GM21576 (cell line): ENCODE results near the gene PDE4DIP.
"Not testable (repeated sequence)": the region's sequence is repeated elsewhere in the genome, so short reads cannot be mapped to it uniquely, and the experiment has no call there.

Experiments
- ATAC-seq: cut with Tn5 transposase; IDR thresholded peaks from one replicate; pipeline ENCODE4 v1.9.1; 2021; ENCODE audit warnings: mild to moderate bottlenecking, moderate library complexity; ENCODE audit not compliant: unreplicated experiment

PDE4DIP gene

DNA sequence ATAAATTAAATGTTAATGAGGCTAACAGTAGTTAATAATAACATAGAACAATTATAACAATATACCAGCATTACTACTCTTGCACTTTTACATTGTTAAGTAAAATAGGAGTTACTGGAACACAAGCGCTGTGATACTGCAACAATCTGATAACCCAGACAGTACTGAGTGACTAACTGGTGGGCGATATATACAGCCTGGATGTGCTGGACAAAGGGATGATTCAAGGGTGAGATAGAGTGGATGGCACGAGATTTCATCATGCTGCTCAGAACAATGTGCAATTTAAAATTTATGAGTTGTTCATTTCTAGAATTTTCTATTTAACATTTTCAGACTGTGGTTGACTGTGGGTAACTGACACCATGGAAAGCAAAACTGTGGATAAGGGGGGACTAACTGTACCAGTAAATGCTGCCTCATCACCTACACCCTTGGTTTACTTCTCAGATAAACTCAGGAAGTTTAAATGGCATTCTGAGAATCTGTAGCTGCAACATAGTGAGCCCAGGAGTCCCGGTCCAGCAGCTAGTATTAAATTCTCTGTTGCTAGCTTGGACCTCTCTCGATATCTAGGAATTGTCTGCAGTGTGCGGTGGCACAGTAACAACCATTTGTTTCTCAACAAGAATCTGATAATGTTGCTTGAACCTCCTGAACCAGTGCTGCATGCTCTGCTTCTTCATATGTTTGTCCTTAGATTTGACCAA, 24.9 kb downstream of the PDE4DIP start:
- ATAC-seq, result not testable (repeated sequence)

DNA sequence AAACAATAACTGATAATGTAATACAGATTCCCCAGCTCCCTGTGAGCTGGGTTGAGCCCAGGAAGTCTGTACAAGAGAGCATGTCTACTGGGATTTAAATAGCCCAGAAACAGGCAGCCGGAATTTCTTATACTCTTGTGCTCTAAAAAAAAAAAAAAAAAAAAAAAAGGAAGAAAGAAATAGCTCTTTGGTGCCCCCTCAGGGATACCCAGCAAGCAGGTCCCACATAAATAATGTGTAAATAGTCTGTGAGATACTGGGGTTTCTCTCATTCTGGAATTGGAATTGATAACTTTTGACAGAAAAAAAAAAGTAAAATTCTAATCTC, 25.4 kb downstream of the PDE4DIP start:
- not testable (repeated sequence) for ATAC-seq

DNA sequence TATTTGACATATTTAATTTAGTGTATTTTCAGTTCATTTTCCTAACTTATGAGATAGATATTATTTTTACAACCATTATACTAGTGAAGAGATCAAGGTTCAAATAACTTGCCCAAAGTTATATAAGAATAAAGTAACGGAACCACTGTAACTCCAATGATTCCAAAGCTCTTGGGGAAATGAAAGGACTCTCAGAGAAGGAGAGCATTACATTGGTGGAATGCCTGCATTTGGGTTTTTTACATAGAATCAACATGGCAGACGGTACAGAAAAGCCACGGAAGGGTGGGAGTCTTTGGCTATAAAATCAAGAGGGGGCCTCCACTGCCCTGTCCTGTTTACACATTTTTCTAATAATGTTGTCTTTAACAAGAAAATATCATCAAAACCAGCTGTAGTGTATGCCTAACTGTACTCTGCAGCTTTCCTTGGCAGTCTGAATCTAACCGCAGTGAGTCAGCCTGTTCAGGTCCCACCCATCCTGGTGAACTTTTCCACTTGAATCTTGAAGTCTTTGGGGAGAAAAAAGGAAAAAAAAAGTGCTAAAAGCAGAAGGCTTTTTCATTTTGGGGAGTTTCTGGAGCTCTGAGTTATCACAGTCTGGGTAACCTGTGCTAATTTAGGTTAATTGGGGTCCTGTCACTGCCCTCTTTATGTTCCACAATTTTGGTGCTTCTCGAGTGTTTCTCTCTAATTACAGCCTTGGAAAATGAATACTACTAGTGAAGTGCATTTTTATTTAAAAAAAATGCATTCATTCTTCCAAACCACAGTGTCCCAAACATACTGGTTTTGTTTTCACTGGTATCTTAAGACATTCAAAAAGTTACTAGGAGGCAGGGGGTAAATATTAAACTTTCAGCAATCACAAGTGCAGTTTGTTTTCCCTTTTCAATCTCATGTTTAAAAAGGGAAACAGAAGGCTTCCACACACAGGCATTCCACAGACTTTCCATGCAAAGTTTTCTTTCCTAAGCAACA, 30.5 kb downstream of the PDE4DIP start:
- not testable (repeated sequence) for ATAC-seq

DNA sequence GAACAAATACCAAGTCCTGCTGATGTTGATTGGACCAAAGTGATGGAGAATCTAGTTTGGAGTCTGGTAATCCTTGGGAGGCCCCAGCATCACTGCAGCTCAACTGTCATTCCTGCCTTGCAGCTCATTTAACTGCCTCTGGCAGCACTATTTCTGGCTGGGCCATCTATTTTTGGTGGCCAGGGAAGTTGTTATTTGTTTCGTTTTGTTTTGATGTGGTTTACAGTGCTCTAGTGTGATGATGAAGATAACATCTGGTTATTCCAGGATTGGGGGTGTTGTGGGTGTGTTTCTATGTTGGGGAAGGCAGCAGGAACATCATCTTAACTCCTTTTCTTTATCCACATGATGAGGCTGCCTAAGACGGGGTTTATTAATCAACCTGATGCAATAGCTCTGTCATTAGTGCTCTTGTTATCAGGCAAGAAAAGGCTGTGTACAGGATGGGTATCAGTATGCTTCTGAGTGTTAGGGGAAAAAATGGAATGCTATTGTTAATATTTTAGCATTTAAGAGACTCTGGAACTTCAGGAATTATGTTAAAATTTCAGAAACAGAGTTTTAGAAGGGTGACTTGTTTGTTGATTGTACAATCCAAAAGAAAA, 35.7 kb downstream of the PDE4DIP start:
- ATAC-seq, result not testable (repeated sequence)

DNA sequence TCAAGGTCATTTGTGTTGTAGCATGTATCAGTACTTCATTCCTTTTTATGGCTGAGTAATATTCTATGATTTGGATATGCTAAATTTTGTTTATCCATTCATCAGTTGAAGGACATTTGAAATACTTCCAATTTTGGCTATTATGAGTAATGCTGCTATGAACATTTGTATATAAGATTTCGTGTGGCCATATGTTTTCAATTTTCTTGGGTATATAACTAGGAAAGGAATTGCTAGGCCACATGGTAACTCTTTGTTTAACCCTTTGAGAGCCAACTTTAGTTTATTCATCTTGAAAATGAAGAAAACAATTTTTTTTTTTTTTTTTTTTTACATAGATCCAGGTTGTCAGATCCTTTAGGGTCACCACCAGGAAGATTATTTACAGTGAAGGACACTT, 37.0 kb downstream of the PDE4DIP start:
- not testable (repeated sequence) for ATAC-seq

DNA sequence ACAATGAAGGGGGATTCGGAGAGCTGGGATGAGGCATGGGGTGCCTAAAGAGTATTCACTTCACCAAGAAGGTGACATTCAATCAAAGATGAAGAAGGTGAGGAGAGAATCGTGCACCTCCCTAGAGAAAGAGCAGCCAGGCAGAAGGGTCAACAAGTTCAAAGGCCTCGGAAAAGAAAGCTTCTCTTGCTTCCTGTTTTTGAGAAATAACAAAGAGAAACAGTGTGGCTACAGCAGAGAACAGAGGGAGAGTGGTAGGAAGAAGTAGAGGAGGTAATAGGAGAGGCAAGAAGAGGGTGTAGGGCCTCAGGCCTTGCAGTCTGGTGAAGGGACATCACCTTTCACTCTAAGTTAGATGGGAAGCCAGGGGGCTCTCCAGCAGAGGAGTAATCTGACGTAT, 41.0 kb downstream of the PDE4DIP start:
- ATAC-seq, result not testable (repeated sequence)

DNA sequence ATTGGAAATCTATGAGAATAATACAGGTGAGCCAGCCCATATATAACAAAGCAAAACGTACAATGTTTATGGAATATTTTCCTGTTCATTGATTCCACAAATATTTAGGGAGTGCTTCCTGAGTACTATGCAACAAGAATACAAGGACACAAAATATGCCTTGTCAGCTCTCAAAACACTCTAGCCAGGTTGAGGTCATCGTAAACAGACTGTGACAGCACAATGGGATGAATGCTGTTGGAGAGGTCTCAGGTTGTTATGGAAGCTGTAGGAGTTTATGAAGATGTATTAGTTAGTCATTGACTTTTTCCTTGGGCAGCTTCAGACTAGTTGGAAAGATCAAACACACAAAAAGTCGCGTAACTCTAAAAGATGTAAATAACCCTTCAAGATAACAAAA, 42.1 kb downstream of the PDE4DIP start:
- ATAC-seq, result not testable (repeated sequence)

DNA sequence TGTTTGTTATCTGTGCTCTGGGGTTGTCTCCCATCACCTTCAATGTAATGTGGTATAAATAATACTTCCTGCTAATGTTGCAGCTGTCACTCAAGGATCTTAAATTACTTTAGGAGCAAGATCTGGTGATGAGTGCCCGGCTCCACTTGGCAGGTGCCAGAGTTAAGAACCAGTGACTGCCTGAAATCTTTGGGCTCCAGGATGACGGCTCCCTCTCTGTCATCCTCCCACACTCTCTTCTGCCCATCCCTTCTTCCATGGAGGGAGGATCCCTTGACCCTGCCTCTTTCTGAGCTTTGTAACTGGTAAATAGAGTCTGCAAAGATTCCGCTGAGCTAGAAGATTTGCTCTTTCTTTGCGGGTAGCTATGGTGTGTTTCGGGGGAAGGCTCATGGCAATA, 44.4 kb downstream of the PDE4DIP start:
- not testable (repeated sequence) for ATAC-seq

DNA sequence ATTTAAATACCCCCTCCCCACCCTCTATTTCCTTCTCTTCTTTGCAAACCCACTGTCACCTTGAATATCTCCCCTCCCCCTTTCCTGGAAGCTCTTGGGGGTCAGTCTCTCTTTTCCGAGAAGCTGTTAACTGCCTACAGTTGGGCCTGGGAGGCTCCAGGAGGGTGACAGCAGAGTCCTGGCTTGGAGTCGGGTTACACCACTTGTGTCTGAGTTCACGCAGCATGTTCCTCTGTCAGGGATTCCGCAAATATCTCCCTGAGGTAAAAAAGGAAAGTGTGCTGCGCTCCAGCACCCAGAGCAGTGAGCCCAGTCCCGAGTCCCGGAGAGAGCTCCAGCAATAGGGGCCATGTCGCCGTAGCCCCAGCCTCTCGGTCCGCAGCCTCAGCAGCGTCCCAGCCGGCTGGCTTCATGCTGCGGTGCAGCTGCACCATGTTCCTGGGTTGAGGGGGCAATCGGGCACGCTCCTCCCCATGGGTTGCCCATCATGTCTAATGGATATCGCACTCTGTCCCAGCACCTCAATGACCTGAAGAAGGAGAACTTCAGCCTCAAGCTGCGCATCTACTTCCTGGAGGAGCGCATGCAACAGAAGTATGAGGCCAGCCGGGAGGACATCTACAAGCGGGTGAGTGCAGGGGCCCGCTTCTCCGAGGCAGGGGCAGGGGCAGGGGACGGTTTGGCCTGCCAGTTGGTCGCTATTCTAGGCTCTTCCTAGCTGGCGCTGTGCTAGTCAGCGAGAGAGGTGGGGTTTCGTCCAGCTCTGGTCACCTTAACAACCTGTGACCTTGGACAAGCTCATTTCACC, 45.2 kb downstream of the PDE4DIP start:
- not testable (repeated sequence) for ATAC-seq

DNA sequence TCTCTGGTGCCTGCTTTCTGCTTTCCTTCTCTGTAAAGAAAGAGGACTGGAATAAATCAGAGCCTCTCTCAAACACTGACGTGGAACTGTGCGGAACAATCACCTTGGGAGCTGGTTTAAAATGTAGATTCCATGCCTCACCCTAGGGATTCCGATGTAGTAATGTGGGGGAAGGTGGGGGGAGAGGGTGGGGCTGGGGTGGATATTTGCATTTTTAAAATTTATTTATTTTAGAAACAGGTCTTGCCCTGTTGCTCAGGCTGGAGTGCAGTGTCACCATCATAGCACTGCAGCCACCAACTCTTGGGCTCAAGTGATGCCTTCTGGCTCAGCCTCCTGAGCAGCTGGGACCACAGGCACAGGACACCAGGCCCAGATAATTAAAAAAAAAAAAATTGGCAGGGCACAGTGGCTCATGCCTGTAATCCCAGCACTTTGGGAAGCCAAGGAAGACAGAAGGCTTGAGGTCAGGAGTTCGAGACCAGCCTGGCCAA, 45.9 kb downstream of the PDE4DIP start:
- not testable (repeated sequence) for ATAC-seq

DNA sequence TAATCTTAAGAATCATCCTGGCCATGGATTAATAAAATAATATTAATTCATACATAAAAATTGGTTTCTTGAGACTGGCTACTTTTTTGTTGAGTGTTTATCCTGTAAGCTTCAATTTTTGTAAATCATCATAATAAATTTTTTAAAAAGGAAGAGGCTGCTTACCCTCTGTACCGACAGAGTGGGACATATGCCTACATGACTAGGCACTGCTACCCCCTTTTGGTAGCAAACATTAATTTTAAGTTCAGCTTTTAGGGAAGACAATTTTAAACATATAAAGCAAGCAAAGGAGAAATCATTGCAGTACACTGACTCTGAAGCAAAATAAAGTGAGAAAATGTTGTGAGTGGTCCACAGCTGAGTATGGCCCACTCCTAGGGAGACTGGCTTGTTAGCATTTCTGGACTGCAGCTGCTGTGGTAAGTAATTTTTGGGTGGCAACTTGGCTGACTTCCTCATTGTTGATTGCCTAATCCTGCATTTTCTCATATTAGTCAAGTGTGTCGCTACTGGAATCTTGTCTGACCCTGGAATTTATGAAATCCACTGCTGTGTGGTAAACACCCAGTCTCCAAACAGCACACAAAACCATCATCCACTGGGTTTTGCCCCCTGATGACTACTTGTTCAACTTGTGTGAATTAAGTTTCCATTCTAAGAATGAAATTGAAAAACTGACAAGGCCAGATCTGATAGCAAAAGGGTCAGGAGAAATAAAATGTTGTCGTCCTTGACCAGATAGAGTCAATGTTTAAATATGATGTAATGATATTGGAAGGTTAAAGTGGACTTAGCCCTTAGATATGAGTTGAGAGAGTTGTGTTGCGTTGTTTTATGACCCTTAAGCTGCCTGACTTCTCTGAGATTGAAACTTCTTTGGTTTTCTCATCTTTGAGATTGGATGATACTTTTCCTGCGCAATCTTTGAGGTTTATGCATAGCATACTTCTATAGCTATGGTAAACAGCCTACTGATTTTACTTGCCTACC, 50.4 kb downstream of the PDE4DIP start:
- not testable (repeated sequence) for ATAC-seq

DNA sequence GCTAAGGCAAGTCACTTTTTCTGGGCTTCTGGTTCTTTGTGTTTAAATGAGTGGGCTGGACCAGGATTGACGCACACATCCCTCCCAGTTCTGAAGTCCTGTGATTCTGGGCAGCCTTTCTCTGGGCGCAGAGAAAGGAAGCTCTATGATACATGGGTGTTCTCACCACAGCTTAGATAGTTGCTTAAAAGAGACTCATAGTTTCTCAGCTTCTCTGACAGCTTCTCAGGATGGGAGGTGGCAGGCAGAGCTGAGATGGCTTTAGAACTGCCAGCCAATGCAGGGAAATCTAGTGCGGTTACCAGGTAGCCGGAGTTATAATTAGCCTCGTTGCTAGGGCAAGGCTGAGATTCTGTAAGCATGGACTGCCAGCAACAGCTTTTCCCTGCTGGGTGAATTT, 55.8 kb downstream of the PDE4DIP start:
- ATAC-seq, result not testable (repeated sequence)

DNA sequence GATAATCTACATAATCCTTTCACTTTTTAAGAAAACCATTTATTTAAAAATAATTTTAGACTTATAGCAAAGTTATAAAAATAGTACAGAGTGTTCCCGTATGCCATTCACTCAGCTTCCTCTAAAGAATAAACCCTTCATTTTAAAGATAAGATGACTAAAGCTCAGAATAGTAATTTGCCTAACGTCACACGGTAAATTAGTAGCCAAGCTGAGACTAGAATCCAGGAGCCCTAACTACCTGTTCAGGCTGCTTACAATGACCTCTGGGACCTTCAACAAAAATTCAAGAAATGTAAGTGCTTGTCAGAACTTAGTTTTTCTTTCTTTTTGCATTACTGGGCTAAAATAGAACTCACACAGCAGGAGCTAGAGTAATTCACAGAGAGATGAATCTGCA, 56.5 kb downstream of the PDE4DIP start:
- not testable (repeated sequence) for ATAC-seq

DNA sequence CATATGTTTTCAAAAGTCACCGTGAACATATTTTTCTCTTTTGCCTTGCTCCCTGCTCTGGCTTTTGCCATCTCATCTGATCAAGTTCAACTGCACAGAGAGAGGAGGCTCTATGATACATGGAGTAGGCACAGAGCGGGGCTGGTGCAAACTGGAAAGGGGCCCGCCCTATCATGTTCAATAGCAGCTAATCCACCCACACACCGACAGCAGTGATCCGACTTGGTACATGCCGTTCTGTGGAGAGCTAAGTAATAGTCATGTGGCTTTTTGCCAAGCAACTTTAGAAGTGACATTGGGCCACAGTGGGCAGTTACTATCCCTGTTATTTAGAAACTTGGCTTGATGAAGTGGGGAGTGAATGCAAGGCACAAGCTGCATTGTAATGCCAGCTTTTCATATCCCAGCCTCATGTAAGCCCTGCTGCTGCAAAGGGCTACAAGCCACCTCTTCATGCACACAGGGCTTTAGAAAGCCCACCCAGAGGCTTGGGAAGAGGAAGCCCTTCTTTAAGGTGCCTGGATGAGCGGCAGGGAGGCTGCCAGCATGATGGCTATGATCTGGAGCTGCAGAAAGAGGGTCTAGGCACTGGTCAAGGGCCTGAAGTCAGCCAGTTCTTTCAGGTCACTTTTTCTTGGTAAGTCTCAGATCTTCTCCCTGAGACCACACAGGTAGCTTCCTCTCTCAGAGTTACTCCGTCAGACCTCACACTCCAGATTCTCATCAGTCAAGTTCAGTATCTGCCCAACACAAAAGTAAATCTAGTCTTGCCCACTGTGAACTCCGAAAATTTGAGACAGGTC, 57.1 kb downstream of the PDE4DIP start:
- not testable (repeated sequence) for ATAC-seq

DNA sequence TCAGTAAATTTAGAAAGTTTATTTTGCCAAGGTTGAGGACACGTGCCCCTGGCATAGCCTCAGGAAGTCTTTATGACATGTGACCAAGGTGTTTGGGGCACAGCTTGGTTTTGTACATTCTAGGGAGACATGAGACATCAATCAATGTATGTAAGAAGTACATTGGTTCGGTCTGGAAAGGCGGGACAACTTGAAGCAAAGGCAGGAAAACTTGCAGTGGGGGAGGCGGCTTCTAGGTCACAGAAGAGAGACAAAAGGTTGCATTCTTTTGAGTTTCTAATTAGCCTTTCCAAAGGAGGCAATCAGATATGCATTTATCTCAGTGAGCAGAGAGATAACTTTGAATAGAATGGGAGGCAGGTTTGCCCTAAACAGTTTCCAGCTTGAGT, 57.7 kb downstream of the PDE4DIP start:
- not testable (repeated sequence) for ATAC-seq

DNA sequence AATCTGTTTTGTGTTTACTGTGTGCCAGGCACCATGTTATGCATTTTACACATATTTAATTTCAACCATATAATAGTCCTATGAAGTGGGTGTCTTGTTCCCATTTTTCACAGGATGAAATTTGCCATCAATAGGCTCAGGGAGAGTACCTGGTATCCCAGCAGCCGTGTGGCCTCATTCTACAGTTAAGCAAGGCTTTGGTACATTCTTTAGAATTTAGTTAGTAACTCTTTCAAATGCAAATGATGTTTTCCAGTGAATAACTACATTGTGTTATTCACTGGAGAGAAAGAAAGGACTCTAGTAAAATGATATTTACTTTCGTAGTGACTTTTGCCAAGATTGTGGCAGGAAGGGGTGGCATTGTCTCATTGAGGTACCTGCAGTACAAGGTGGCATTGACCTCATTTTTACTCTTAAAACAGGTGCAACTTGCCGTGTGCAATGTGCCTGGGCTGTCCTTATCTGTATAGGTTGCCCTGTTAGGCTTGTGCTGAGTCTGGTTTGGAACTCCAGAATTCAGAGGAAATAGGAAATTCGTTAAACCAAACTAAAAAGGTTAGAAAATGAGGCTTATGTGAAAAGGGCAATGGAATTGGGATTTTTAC, 65.1 kb downstream of the PDE4DIP start:
- not testable (repeated sequence) for ATAC-seq

DNA sequence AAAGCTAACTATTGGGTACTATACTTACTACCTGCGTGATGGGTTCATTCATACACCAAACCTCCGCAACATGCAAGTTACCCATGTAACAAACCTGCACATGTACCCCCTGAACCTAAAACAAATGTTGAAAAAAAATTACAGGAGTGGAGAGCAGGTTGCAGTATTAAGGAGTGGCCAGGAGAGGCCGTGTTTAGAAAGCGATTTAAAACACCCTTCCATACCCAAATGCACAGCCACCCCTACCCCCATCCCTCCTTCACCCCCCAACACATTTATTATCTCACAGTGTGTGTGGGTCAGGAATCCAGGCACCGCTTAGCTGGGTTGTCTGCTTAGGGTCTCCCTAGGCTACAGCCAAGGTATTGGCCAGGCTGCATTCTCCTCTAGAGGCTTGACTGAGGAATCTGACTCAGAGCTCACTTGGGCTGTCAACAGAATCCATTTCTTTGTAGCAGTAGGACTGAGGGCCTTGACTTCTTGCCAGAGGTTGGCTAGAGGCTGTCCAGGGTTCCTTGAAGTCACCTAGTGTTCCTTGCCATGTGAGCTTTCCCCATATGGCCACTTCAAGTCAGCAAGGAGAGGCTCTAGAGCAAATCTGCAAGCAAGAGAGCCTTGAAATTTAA, 67.2 kb downstream of the PDE4DIP start:
- not testable (repeated sequence) for ATAC-seq

DNA sequence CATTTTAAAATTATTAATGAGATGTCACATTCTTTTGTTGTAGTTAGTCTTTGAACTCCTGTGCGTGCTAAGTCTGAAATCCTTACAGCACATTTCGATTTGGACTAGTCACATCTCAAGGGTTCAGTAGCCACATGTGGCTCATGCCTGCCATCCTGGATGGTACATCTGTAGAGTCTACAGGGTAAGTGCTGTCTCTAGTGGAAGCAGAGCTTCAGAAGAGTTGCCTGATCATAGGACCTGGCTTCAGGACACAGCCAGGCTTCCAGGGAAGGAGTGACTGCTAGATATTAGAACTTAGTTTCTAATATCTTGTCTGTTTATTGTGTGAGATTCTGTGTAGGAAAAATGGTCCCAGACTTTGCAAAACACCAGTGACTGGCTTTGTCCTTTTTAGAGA, 72.0 kb downstream of the PDE4DIP start:
- ATAC-seq, result not testable (repeated sequence)
